ENCODE data around the gene ARL14.

- no peak for TF ChIP-seq ERG (CRISPR knock-in tag; IDR thresholded peaks at IDR 0.05)
- TF ChIP-seq MAX (CRISPR knock-in tag; IDR thresholded peaks at IDR 0.05): no peak
- TF ChIP-seq CTCF (IDR thresholded peaks at IDR 0.05): no peak
- no peak for TF ChIP-seq CBFB (CRISPR knock-in tag; IDR thresholded peaks at IDR 0.05; ENCODE audit: low read depth)
- TF ChIP-seq AFF4 (CRISPR knock-in tag; IDR thresholded peaks at IDR 0.05; ENCODE audit: borderline replicate concordance): no peak
- no peak for TF ChIP-seq USF2 (CRISPR knock-in tag; IDR thresholded peaks at IDR 0.05)
- no peak for TF ChIP-seq NR2C2 (CRISPR knock-in tag; IDR thresholded peaks at IDR 0.05)
These were observed 5.0 kb upstream of the ARL14 start for GRCh38 chr3:160671995-160672394.
